Thyroid gland (tissue), 4 donors: ENCODE results near the gene PTPRC. TPM values are rescaled to one million over a fixed set of nuclear protein-coding genes. Genes with fewer than 3 reads are reported as not detected.

Source experiments
- DNase-seq, 2 donors: peaks; one replicate each; pipeline ENCODE4 v3.0.0-alpha.2; 2019
- H3K27ac ChIP-seq, 3 donors: fragments of 200-600 bp; sonication (generic); 1 replicate in 2 of 3; 2 replicates in 1 of 3; pipeline ENCODE4 v1.5.1; 2016 to 2019; ENCODE audit warnings: mild to moderate bottlenecking in 1 of 3, moderate library complexity in 1 of 3
- H3K27me3 ChIP-seq: fragments of 200-600 bp; sonication (generic); one replicate; pipeline ENCODE4 v1.5.1; 2019
- H3K36me3 ChIP-seq, 2 donors: fragments of 200-600 bp; sonication (generic); one replicate each; pipeline ENCODE4 v1.5.1; 2016 to 2019
- H3K4me1 ChIP-seq, 2 donors: fragments of 200-600 bp; sonication (generic); one replicate each; pipeline ENCODE4 v1.5.1; 2017 to 2019
- H3K4me3 ChIP-seq, 3 donors: fragments of 200-600 bp; sonication (generic); replicated peaks in 1 of 3; 1 replicate in 2 of 3; 2 replicates in 1 of 3; pipeline ENCODE4 v1.5.1; 2016; ENCODE audit warnings: mild to moderate bottlenecking in 1 of 3
- H3K9me3 ChIP-seq: fragments of 200-600 bp; sonication (generic); one replicate; pipeline ENCODE4 v1.5.1; 2017
- CTCF ChIP-seq, 6 experiments: fragments of 200-600 bp in 3 of 6; fragments of 450-650 bp in 3 of 6; sonication (generic) in 3 of 6; IDR thresholded peaks; one replicate each; pipeline ENCODE4 v1.5.1; 2016 to 2019; ENCODE audit warnings: antibody characterized with exemption in 6 of 6, mild to moderate bottlenecking in 2 of 6, inconsistent platforms in 1 of 6, moderate library complexity in 1 of 6
- POLR2A ChIP-seq, 2 donors: fragments of 450-650 bp; IDR thresholded peaks; one replicate each; pipeline ENCODE4 v1.6.1; 2017; ENCODE audit warnings: antibody characterized with exemption in 2 of 2, mild to moderate bottlenecking in 2 of 2, moderate library complexity in 1 of 2
- WGBS, 2 donors: methylation state at CpG; one replicate each; pipeline ENCODE4 v1.1.5; 2017; 5-methylcytosine and 5-hydroxymethylcytosine counted together
- intact Hi-C: fragments of 100-400 bp; cut with DNase I; formaldehyde crosslinking; loops from one replicate; pipeline ENCODE4 v1.15.1; 2023
- total RNA-seq, 4 donors: library from RNA; depleted of rRNA; stranded (reverse); fragments of >200 nt; gene quantifications; one replicate each; pipeline ENCODE4 v1.2.3, GENCODE V29; 2016

Gene PTPRC
- total RNA-seq, 4 donors from 2014 or later = 11.5 to 23.8 (median 16.9) TPM

- no peaks in the 10 kb centered on the region for H3K36me3 ChIP-seq
- no peaks in the 10 kb centered on the region for H3K4me1 ChIP-seq
- intact Hi-C loops = no loop called here
- TF ChIP-seq CTCF (IDR thresholded peaks at IDR 0.05) = no peak
- no peak for TF ChIP-seq POLR2A (IDR thresholded peaks at IDR 0.05)
- no peak for DNase-seq
- no peaks in the 10 kb centered on the region for H3K27me3 ChIP-seq
- 88 to 89% methylated on average over 10 of the region's 10 CpGs for WGBS, 2 donors
- H3K4me3 ChIP-seq = no peak overlapping the region
- H3K9me3 ChIP-seq = no peaks in the 10 kb centered on the region
- no peak overlapping the region for H3K27ac ChIP-seq
Observed at GRCh38 chr1:198620951-198621824, 17.7 kb upstream of the PTPRC start.

- H3K27me3 ChIP-seq = no peaks in the 10 kb centered on the region
- DNase-seq = no peak
- no peak overlapping the region for H3K27ac ChIP-seq
- WGBS, 2 donors = 89 to 93% methylated on average over 1 of the region's 1 CpG
- intact Hi-C loops = no loop called here
- no peaks in the 10 kb centered on the region for H3K36me3 ChIP-seq
- TF ChIP-seq CTCF (IDR thresholded peaks at IDR 0.05) (no peak), POLR2A (IDR thresholded peaks at IDR 0.05) (no peak)
- no peak overlapping the region for H3K4me3 ChIP-seq
- no peaks in the 10 kb centered on the region for H3K4me1 ChIP-seq
- no peaks in the 10 kb centered on the region for H3K9me3 ChIP-seq
Observed at GRCh38 chr1:198622001-198622400, 16.8 kb upstream of the PTPRC start.

- TF ChIP-seq CTCF (IDR thresholded peaks at IDR 0.05) = no peak
- no peak for TF ChIP-seq POLR2A (IDR thresholded peaks at IDR 0.05)
- H3K27ac ChIP-seq = no peak overlapping the region
- no peaks in the 10 kb centered on the region for H3K27me3 ChIP-seq
- no peak overlapping the region for H3K4me3 ChIP-seq
- WGBS, 2 donors = 75 to 85% methylated on average over 4 of the region's 4 CpGs
- DNase-seq = no peak
- no peaks in the 10 kb centered on the region for H3K9me3 ChIP-seq
- intact Hi-C loops = no loop called here
- no peaks in the 10 kb centered on the region for H3K4me1 ChIP-seq
- H3K36me3 ChIP-seq = no peaks in the 10 kb centered on the region
Observed at GRCh38 chr1:198623752-198624647, 14.8 kb upstream of the PTPRC start.

GRCh38 chr1:198624648-198624980, 14.2 kb upstream of the PTPRC start:
- Histone ChIP-seq H3K27me3 (no peaks in the 10 kb centered on the region), H3K4me3 (no peak overlapping the region), H3K4me1 (no peaks in the 10 kb centered on the region), H3K27ac (no peak overlapping the region), H3K36me3 (no peaks in the 10 kb centered on the region), H3K9me3 (no peaks in the 10 kb centered on the region)
- no peak for TF ChIP-seq POLR2A (IDR thresholded peaks at IDR 0.05)
- TF ChIP-seq CTCF (IDR thresholded peaks at IDR 0.05) = no peak
- WGBS, 2 donors = 71 to 82% methylated on average over 1 of the region's 1 CpG
- intact Hi-C loops = no loop called here
- no peak for DNase-seq
